HEK293 (cell line): ENCODE results near the gene KCNJ11.

Experiments
- ZBTB20 ChIP-seq: fragments of 450-650 bp; formaldehyde crosslinking; IDR thresholded peaks from 2 replicates; pipeline ENCODE4 v1.5.1; 2016; ENCODE audit warnings: missing biosample characterization, missing genetic modification characterization
- ZFP3 ChIP-seq: fragments of 450-650 bp; formaldehyde crosslinking; IDR thresholded peaks from 2 replicates; pipeline ENCODE4 v1.5.1; 2016; ENCODE audit warnings: low read depth, missing biosample characterization, missing genetic modification characterization
- TF ChIP-seq, protein P1 (sequence below): fragments of 450-650 bp; formaldehyde crosslinking; IDR thresholded peaks from 2 replicates; pipeline ENCODE4 v1.5.1; 2016; ENCODE audit warnings: missing biosample characterization, missing genetic modification characterization

DNA sequence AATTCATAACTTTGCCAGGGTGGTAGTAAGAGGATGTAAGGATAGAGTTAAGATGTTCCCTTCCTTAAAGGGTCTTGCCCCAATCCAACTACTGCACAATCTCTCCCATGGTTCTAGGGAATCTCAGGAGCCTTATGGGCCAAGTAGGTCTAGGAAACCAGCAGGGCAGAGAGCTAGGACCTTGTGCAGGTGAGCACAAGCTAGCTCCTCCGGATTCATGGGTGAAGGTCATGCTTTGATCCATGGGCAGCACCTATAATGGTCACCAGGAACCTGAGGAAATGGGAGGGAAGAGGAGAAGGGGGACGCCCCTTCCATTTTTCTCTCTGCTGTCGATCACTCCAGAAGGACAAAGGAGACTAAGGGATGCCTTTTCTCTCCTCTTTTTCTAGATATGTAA, 16.8 kb downstream of the KCNJ11 start:
- TF ChIP-seq ZBTB20 (tag by site-specific recombination) (no peak), ZFP3 (tag by site-specific recombination) (no peak)
- TF ChIP-seq, protein P1, sequence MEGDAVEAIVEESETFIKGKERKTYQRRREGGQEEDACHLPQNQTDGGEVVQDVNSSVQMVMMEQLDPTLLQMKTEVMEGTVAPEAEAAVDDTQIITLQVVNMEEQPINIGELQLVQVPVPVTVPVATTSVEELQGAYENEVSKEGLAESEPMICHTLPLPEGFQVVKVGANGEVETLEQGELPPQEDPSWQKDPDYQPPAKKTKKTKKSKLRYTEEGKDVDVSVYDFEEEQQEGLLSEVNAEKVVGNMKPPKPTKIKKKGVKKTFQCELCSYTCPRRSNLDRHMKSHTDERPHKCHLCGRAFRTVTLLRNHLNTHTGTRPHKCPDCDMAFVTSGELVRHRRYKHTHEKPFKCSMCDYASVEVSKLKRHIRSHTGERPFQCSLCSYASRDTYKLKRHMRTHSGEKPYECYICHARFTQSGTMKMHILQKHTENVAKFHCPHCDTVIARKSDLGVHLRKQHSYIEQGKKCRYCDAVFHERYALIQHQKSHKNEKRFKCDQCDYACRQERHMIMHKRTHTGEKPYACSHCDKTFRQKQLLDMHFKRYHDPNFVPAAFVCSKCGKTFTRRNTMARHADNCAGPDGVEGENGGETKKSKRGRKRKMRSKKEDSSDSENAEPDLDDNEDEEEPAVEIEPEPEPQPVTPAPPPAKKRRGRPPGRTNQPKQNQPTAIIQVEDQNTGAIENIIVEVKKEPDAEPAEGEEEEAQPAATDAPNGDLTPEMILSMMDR (tag by site-specific recombination), result no peak
